Measurements from ENCODE around the gene CRKL.

CRKL gene

GRCh38 chr22:20993304-20994127, 76.3 kb downstream of the CRKL start:
- Histone ChIP-seq H2AFZ (no peak overlapping the region), H3K4me1 (no peaks in the 10 kb centered on the region), H3K4me2 (ENCODE audit: low read length) (no peak overlapping the region), H3K27me3 (ENCODE audit: control insufficient read depth, insufficient read depth, low read length) (no peaks in the 10 kb centered on the region), H3K36me3 (ENCODE audit: control insufficient read depth, insufficient read depth, low read length) (no peaks in the 10 kb centered on the region), H3K9me3 (ENCODE audit: control insufficient read depth, low read length) (no peaks in the 10 kb centered on the region), H3K27ac (no peak overlapping the region), H3K79me2 (no peaks in the 10 kb centered on the region), H3K4me3 (ENCODE audit: low read depth, low read length) (no peak overlapping the region), H3K9ac (no peak overlapping the region)
- TF ChIP-seq, protein P1, sequence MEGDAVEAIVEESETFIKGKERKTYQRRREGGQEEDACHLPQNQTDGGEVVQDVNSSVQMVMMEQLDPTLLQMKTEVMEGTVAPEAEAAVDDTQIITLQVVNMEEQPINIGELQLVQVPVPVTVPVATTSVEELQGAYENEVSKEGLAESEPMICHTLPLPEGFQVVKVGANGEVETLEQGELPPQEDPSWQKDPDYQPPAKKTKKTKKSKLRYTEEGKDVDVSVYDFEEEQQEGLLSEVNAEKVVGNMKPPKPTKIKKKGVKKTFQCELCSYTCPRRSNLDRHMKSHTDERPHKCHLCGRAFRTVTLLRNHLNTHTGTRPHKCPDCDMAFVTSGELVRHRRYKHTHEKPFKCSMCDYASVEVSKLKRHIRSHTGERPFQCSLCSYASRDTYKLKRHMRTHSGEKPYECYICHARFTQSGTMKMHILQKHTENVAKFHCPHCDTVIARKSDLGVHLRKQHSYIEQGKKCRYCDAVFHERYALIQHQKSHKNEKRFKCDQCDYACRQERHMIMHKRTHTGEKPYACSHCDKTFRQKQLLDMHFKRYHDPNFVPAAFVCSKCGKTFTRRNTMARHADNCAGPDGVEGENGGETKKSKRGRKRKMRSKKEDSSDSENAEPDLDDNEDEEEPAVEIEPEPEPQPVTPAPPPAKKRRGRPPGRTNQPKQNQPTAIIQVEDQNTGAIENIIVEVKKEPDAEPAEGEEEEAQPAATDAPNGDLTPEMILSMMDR (IDR thresholded peaks at IDR 0.05), result no peak

DNA sequence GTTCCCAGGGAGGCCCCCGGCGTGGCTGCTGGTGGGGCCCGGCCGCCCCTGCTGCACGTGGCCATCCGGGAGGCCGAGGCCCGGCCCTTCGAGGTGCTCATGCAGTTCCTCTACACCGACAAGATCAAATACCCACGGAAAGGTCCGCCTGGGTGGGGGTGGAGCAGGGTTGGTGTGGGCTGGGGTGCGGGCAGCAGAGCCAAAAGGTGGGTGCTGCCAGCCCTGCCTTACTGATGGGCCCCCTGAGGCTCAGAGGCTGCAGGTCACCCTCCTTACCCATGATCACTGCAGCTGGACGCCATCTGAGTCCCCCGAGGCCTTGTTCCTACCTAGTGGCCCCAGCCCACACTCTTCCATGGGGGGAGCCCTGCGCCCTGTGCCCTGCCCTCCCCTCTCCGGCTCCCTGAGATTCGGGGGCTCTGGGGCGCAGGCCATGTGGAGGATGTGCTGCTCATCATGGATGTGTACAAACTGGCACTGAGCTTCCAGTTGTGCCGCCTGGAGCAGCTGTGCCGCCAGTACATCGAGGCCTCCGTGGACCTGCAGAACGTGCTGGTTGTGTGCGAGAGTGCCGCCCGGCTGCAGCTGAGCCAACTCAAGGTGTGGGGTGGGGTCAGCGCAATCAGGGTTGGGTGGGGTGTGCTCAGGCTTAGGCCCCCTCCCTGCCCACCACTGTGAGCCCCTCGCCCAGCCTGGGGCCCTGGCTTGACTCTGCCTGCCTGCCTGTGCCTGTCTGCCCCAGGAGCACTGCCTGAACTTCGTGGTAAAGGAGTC, 77.1 kb downstream of the CRKL start:
- Histone ChIP-seq H3K4me1 (no peaks in the 10 kb centered on the region), H3K9me3 (ENCODE audit: control insufficient read depth, low read length) (no peaks in the 10 kb centered on the region), H3K9ac (no peak overlapping the region), H3K4me3 (ENCODE audit: low read depth, low read length) (no peak overlapping the region), H3K27me3 (ENCODE audit: control insufficient read depth, insufficient read depth, low read length) (no peaks in the 10 kb centered on the region), H3K79me2 (no peaks in the 10 kb centered on the region), H3K36me3 (ENCODE audit: control insufficient read depth, insufficient read depth, low read length) (no peaks in the 10 kb centered on the region), H2AFZ (no peak overlapping the region), H3K4me2 (ENCODE audit: low read length) (no peak overlapping the region), H3K27ac (no peak overlapping the region)
- TF ChIP-seq, protein P1 (IDR thresholded peaks at IDR 0.05), result no peak

DNA sequence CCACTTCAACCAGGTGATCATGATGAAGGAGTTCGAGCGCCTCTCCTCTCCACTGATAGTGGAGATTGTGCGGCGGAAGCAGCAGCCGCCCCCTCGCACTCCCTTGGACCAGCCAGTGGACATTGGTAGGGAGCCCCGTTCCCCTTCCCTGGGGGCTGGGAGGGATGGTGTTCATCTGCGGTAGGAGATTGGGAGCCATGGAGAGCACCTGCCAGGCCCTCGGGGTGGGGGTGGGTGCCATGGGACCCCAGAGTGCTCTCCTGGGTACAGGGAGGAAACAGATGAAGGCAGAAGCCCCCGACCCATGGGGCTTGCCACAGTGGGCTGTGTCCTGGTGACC, 77.7 kb downstream of the CRKL start:
- Histone ChIP-seq H3K9ac (no peak overlapping the region), H3K4me3 (ENCODE audit: low read depth, low read length) (no peak overlapping the region), H3K9me3 (ENCODE audit: control insufficient read depth, low read length) (no peaks in the 10 kb centered on the region), H3K27me3 (ENCODE audit: control insufficient read depth, insufficient read depth, low read length) (no peaks in the 10 kb centered on the region), H3K36me3 (ENCODE audit: control insufficient read depth, insufficient read depth, low read length) (no peaks in the 10 kb centered on the region), H3K27ac (no peak overlapping the region), H3K4me2 (ENCODE audit: low read length) (no peak overlapping the region), H3K79me2 (no peaks in the 10 kb centered on the region), H2AFZ (no peak overlapping the region), H3K4me1 (no peaks in the 10 kb centered on the region)
- TF ChIP-seq, protein P1 (IDR thresholded peaks at IDR 0.05), result no peak

DNA sequence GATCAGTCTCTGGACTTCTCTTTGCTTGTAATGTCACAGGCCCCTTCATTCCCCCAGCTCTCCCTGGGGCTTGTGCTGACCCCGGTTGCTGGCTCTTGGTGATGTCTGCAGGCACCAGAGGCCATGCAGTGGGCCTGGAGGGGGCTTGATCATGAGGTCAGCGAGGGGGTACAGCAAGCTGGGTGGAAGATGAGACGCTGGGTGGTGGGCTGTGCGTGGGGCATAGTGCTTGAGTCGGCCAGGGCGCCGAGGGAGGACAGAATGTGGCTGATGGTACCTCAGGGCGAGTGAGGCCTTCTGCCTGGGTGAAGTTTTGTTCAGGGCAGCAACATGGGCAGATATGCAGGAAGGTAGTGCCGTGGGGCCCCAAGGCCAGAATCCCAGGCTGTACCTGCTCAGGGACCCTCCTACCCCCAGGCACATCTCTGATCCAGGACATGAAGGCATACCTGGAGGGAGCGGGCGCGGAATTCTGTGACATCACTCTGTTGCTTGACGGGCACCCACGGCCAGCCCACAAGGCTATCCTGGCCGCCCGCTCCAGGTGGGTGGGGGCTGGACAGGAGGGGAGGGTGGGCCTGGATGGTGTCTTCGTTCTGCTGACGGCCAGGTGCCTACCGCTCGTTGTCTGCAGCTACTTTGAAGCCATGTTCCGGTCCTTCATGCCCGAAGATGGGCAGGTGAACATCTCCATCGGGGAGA, 78.3 kb downstream of the CRKL start:
- no peaks in the 10 kb centered on the region for H3K36me3 ChIP-seq (ENCODE audit: control insufficient read depth, insufficient read depth, low read length)
- TF ChIP-seq, protein P1 (IDR thresholded peaks at IDR 0.05), result no peak
- H3K4me1 ChIP-seq, result peaks cover 2% of the 10 kb centered on the region
- no peak overlapping the region for H3K4me2 ChIP-seq (ENCODE audit: low read length)
- H3K9me3 ChIP-seq (ENCODE audit: control insufficient read depth, low read length), result no peaks in the 10 kb centered on the region
- H3K79me2 ChIP-seq, result no peaks in the 10 kb centered on the region
- H3K4me3 ChIP-seq (ENCODE audit: low read depth, low read length), result no peak overlapping the region
- no peak overlapping the region for H2AFZ ChIP-seq
- no peak overlapping the region for H3K27ac ChIP-seq
- H3K27me3 ChIP-seq (ENCODE audit: control insufficient read depth, insufficient read depth, low read length), result no peaks in the 10 kb centered on the region
- no peak overlapping the region for H3K9ac ChIP-seq

Data from parathyroid adenoma (tissue), 2 donors.